Left lung (tissue), 10 donors: ENCODE data around the gene ZNF14. TPM values are rescaled to one million over a fixed set of nuclear protein-coding genes. Genes with fewer than 3 reads are reported as not detected.
A peak's percentile ranks its signal among the peaks of the same experiment; 100 is the strongest.
"Not testable (repeated sequence)": the region's sequence is repeated elsewhere in the genome, so short reads cannot be mapped to it uniquely, and the experiment has no call there.

Experiments
- ATAC-seq: fragments of 200-7000 bp; cut with Tn5 transposase; one replicate; pipeline ENCODE4 v1.9.1; 2020; ENCODE audit warnings: moderate library complexity
- DNase-seq, 4 donors: peaks; one replicate each; pipeline ENCODE4 v3.0.0-alpha.2; 2013 to 2020
- H3K27ac ChIP-seq, 2 donors: fragments of 200-600 bp; sonication (generic) in 1 of 2; one replicate each; pipeline versions ENCODE4 v1.5.0 to v1.8.0; 2020 to 2021
- H3K27me3 ChIP-seq, 2 donors: fragments of 200-600 bp; sonication (generic) in 1 of 2; one replicate each; pipeline versions ENCODE4 v1.5.0 to v1.8.0; 2020 to 2021
- H3K36me3 ChIP-seq, 2 donors: fragments of 200-600 bp; sonication (generic) in 1 of 2; one replicate each; pipeline versions ENCODE4 v1.5.0 to v1.8.0; 2020 to 2021
- H3K4me1 ChIP-seq, 2 donors: fragments of 200-600 bp; one replicate each; pipeline ENCODE4 v1.8.0; 2021
- H3K4me3 ChIP-seq, 2 donors: fragments of 200-600 bp; sonication (generic) in 1 of 2; one replicate each; pipeline versions ENCODE4 v1.5.0 to v1.8.0; 2020 to 2021; ENCODE audit warnings: mild to moderate bottlenecking in 1 of 2
- H3K9me3 ChIP-seq, 2 donors: fragments of 200-600 bp; sonication (generic) in 1 of 2; one replicate each; pipeline versions ENCODE4 v1.5.0 to v1.8.0; 2020 to 2021
- intact Hi-C, 2 donors: fragments of 100-400 bp; cut with DNase I; formaldehyde crosslinking; loops; one replicate each; pipeline versions ENCODE4 v1.11.2 to v1.14.2; 2022
- polyA plus RNA-seq, 6 donors: library from polyadenylated mRNA; unstranded; fragments of 120-200 nt; gene quantifications; one replicate each; pipeline ENCODE4 v1.2.1, GENCODE V29; 2013; ENCODE audit not compliant: insufficient read length in 6 of 6
- total RNA-seq, 2 donors: library from RNA; stranded (reverse); fragmentation: NEBNext Ultra II Directional; extraction: Animal tissue kit (Norgen Biotek cat#: 25700); gene quantifications; one replicate each; pipeline ENCODE4 v1.2.1, GENCODE V29; 2021
- TF ChIP-seq, protein P1 (sequence below), 2 donors: fragments of 200-600 bp; sonication (generic) in 1 of 2; IDR thresholded peaks; one replicate each; pipeline versions ENCODE4 v1.5.0 to v1.8.0; 2021; ENCODE audit warnings: antibody characterized with exemption in 2 of 2
- donor health status: DM: no; HTN: yes; CAD: no.
- donor health status: DM: no; HTN: no; CAD: no.

Gene ZNF14
- total and polyA plus RNA-seq, 8 donors: 4.7 to 15.3 (median 12.1) TPM

DNA sequence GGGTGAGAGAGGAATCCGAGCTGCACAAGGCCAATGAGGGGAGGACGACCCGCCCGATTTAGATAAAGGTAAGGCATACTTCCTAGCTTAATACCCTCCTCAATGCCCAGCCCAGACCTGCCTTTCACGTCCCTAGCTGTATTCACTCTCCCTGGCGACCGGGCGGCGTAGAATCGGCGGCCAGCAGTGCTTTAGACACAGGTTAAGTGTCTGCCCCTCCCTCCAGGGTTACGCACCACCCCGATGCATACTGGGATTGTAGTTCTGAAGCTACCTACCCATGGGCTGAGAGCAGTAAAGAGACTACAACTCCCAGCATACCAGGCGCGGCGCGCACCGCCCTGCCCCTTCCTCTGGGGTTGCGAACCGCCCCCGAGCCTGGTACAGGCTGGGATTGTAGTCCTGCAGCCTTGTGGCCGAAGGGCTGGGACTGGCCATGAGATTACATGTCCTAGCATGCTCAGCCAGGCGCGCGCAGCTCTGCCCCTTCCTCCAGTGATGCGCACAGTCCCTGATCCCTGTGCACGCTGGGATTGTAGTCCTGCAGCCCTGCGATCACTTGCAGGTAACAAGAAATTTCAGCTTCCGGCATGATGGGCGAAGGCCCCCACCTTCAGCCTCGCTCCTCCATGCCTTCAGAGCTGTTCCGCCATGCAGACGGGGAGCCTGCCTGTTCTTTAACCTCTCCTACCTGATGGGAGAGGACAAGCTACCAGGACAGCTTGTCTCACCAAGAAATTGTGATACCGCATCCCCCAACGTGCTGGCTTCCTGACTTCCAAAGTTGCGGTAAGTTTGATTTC is 43.5 kb upstream of the ZNF14 start:
- Histone ChIP-seq H3K36me3 (peaks cover 0 to 7% of the 10 kb centered on the region in 2 donors), H3K9me3 (peaks cover 0 to 13% of the 10 kb centered on the region in 2 donors), H3K27me3 (no peaks in the 10 kb centered on the region), H3K4me3 (peak overlapping the region; percentile 59 to 74), H3K27ac (peak overlapping the region; percentile 50 to 65), H3K4me1 (peaks cover 7 to 27% of the 10 kb centered on the region in 2 donors)
- DNase-seq: peak; percentile 96 to 99 (median 98)
- TF ChIP-seq, protein P1, sequence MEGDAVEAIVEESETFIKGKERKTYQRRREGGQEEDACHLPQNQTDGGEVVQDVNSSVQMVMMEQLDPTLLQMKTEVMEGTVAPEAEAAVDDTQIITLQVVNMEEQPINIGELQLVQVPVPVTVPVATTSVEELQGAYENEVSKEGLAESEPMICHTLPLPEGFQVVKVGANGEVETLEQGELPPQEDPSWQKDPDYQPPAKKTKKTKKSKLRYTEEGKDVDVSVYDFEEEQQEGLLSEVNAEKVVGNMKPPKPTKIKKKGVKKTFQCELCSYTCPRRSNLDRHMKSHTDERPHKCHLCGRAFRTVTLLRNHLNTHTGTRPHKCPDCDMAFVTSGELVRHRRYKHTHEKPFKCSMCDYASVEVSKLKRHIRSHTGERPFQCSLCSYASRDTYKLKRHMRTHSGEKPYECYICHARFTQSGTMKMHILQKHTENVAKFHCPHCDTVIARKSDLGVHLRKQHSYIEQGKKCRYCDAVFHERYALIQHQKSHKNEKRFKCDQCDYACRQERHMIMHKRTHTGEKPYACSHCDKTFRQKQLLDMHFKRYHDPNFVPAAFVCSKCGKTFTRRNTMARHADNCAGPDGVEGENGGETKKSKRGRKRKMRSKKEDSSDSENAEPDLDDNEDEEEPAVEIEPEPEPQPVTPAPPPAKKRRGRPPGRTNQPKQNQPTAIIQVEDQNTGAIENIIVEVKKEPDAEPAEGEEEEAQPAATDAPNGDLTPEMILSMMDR (IDR thresholded peaks at IDR 0.05): peak in 1 of 2 donors; percentile 28
- ATAC-seq: peak; percentile 100
- intact Hi-C loops: no loop called here

DNA sequence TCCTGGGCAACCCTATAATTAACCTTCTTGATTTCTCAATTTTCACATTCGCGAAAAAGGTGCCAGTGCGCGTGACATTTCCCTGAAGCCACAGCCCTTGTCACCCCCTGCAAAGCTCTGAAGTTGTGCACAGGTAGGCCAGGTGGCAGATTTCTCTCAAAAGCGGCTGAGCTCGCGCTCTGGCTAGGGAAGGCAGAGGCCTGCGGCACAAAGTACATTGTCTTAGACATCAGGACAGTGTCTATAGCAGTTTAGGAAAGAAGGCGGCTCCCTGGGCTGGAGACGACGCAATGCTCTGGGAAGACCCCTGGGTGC is 42.9 kb upstream of the ZNF14 start:
- Histone ChIP-seq H3K27ac (peak overlapping the region; percentile 21 to 52), H3K4me3 (peak overlapping the region; percentile 59 to 74), H3K9me3 (peaks cover 0 to 8% of the 10 kb centered on the region in 2 donors), H3K36me3 (peaks cover 0 to 7% of the 10 kb centered on the region in 2 donors), H3K4me1 (peaks cover 7 to 27% of the 10 kb centered on the region in 2 donors), H3K27me3 (no peaks in the 10 kb centered on the region)
- intact Hi-C loops: no loop called here
- ATAC-seq: peak; percentile 11
- TF ChIP-seq, protein P1 (IDR thresholded peaks at IDR 0.05): no peak
- no peak for DNase-seq

DNA sequence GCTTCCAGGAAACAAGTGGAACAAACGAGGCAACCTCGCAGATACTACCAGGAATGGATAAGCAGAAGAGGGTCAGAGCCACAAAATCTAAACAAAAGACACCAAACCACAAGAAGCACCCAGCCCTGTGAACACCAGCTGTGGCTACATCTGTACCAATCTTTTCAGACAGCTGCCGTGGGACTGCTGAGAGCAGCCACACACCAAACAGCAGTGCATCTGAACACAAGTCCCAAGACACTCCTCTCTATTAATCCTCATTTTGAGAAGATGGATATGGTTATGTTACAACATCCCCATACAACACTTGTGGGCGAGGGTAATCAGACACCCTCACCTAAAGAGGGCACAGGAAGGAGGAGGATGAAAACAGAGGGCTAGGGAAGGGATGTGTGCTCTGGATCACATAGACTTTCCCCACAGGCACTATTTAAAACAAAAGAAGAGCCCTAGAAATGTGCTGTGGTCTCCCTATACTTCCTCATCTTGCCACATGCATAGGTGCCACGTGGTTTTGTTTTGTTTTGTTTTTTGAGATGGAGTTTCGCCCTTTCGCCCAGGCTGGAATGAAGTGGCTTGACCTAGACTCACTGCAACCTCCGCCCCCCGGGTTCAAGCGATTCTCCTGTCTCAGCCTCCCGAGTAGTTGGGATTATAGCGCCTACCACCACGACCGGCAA is 41.6 kb upstream of the ZNF14 start:
- peaks cover 7 to 27% of the 10 kb centered on the region in 2 donors for H3K4me1 ChIP-seq
- H3K27me3 ChIP-seq: no peaks in the 10 kb centered on the region
- ATAC-seq: no peak
- no peak for DNase-seq
- H3K4me3 ChIP-seq: no peak overlapping the region
- peaks cover 0 to 2% of the 10 kb centered on the region in 2 donors for H3K9me3 ChIP-seq
- TF ChIP-seq, protein P1 (IDR thresholded peaks at IDR 0.05): no peak
- H3K36me3 ChIP-seq: peaks cover 0 to 1% of the 10 kb centered on the region in 2 donors
- no peak overlapping the region for H3K27ac ChIP-seq
- intact Hi-C loops: no loop called here

DNA sequence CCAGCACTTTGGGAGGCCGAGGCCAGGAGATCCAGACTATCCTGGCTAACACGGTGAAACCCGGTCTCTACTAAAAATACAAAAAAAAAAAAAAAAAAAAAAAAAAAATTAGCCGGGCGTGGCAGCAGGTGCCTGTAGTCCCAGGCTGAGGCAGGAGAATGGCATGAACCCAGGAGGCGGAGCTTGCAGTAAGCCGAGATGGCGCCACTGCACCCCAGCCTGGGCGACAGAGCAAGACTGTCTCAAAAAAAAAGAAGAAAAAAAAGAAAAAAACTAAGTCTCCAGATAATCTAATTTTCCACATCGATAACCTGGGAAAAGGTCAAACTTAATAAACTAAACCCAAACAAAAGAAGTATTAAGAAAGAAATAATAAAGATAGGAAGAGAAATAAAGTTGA is 39.1 kb upstream of the ZNF14 start:
- H3K27ac ChIP-seq, intact Hi-C loops, H3K27me3 ChIP-seq, H3K4me3 ChIP-seq, H3K9me3 ChIP-seq, ATAC-seq, H3K36me3 ChIP-seq: not testable (repeated sequence)
- H3K4me1 ChIP-seq: peaks cover 0 to 15% of the 10 kb centered on the region in 2 donors
- DNase-seq: peak in 1 of 4 donors; percentile 36

DNA sequence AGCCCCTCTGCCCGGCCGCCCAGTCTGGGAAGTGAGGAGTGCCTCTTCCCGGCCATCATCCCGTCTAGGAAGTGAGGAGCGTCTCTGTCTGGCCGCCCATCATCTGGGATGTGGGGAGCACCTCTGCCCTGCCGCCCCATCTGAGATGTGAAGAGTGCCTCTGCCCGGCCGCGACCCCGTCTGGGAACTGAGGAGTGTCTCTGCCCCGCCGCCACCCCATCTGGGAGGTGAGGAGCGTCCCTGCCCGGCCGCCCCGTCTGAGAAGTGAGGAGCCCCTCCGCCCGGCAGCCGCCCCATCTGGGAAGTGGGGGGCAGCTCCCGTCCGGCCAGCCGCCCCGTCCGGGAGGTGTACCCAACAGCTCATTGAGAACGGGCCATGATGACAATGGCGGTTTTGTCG is 37.1 kb upstream of the ZNF14 start:
- intact Hi-C loops: not testable (repeated sequence)

DNA sequence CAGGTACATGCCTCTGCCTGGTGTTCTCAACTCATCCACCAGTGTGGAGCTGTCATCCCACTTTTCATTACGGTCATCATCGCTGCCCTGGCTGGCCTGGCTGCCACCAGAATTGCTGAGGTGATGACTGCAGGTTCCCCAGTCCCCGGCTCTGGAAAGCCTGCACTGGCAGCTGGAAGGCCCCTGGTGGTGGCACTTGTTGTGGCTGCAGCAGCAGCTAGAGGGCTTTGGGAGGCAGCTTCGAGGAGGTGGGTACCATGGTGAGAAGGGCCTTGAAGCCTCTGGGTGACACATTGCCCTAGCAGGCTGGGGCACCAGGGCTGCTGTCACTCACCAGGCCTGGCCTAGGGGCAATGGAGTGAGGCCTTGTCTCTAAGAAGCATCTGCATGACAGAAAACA is 25.3 kb upstream of the ZNF14 start:
- DNase-seq (peak in 1 of 4 donors; percentile 43), ATAC-seq (no peak)
- no peak overlapping the region for H3K4me3 ChIP-seq
- TF ChIP-seq, protein P1 (IDR thresholded peaks at IDR 0.05): no peak
- no peak overlapping the region for H3K27ac ChIP-seq
- H3K27me3 ChIP-seq: no peaks in the 10 kb centered on the region
- H3K4me1 ChIP-seq: no peaks in the 10 kb centered on the region
- no peaks in the 10 kb centered on the region for H3K36me3 ChIP-seq
- H3K9me3 ChIP-seq: peaks cover 0 to 25% of the 10 kb centered on the region in 2 donors
- intact Hi-C loops: no loop called here

More for the DNA sequence above, 37.1 kb upstream of the ZNF14 start:
- not testable (repeated sequence) for DNase-seq, H3K4me3 ChIP-seq, H3K36me3 ChIP-seq, H3K9me3 ChIP-seq, H3K4me1 ChIP-seq, H3K27ac ChIP-seq, H3K27me3 ChIP-seq, ATAC-seq
